Measurements from ENCODE around the gene GBP7.

The GBP7 gene

GRCh38 chr1:89179343-89179742, 3.5 kb upstream of the GBP7 start:
- no peaks in the 10 kb centered on the region for H3K79me1 ChIP-seq (replicated peaks; ENCODE audit: low read length, poor library complexity, severe bottlenecking)
- H3K4me2 ChIP-seq (ENCODE audit: low read length, poor library complexity, severe bottlenecking): no peak overlapping the region
- no peak overlapping the region for H3K27ac ChIP-seq (ENCODE audit: low read length, poor library complexity, severe bottlenecking)
- H2BK120ac ChIP-seq (ENCODE audit: low read depth, low read length): no peak overlapping the region
- no peak overlapping the region for H2BK15ac ChIP-seq (ENCODE audit: low read depth, poor library complexity, severe bottlenecking)
- no peaks in the 10 kb centered on the region for H3K27me3 ChIP-seq (ENCODE audit: control insufficient read depth in 1 of 2, insufficient read depth in 1 of 2, low read length in 2 of 2)
- no peak overlapping the region for H2BK5ac ChIP-seq (ENCODE audit: low read depth, low read length, poor library complexity, severe bottlenecking)
- H3K14ac ChIP-seq (ENCODE audit: low read length in 2 of 2): no peak overlapping the region
- no peak overlapping the region for H2AFZ ChIP-seq (ENCODE audit: low read depth, low read length)
- 86% methylated on average over 2 of the region's 2 CpGs for whole genome bisulfite sequencing
- no peak overlapping the region for H3K23ac ChIP-seq (ENCODE audit: low read length in 2 of 2)
- no peak overlapping the region for H2BK12ac ChIP-seq (ENCODE audit: low read length in 2 of 2)
- peaks cover 5% of the 10 kb centered on the region for H3K9me3 ChIP-seq (ENCODE audit: control insufficient read depth, low read length)
- H4K8ac ChIP-seq (ENCODE audit: low read length): no peak overlapping the region
- H2AK5ac ChIP-seq (ENCODE audit: low read length, severe bottlenecking): no peak overlapping the region
- H4K91ac ChIP-seq (ENCODE audit: low read length): no peak overlapping the region
- H3K9ac ChIP-seq (ENCODE audit: low read length): no peak overlapping the region
- H3K4ac ChIP-seq (ENCODE audit: low read depth in 1 of 2, low read length in 2 of 2): no peak overlapping the region
- no peak for DNase-seq
- no peaks in the 10 kb centered on the region for H3K4me1 ChIP-seq (ENCODE audit: control insufficient read depth, insufficient read depth, low read depth, low read length)
- no peaks in the 10 kb centered on the region for H3K36me3 ChIP-seq (ENCODE audit: control insufficient read depth in 1 of 2, insufficient read depth in 2 of 2, low read depth in 1 of 2, low read length in 2 of 2)
- no peak overlapping the region for H3K4me3 ChIP-seq (ENCODE audit: insufficient read depth in 1 of 2, low read depth in 1 of 2, low read length in 2 of 2)
- no peak overlapping the region for H3K18ac ChIP-seq (ENCODE audit: low read depth in 1 of 2, low read length in 2 of 2)

- Histone ChIP-seq H3K4ac (ENCODE audit: low read depth in 1 of 2, low read length in 2 of 2) (no peak overlapping the region), H3K4me2 (ENCODE audit: low read length, poor library complexity, severe bottlenecking) (no peak overlapping the region), H2BK5ac (ENCODE audit: low read depth, low read length, poor library complexity, severe bottlenecking) (no peak overlapping the region), H2AFZ (ENCODE audit: low read depth, low read length) (no peak overlapping the region), H2AK5ac (ENCODE audit: low read length, severe bottlenecking) (no peak overlapping the region), H3K4me3 (ENCODE audit: insufficient read depth in 1 of 2, low read depth in 1 of 2, low read length in 2 of 2) (no peak overlapping the region), H3K9ac (ENCODE audit: low read length) (no peak overlapping the region), H2BK120ac (ENCODE audit: low read depth, low read length) (no peak overlapping the region), H2BK12ac (ENCODE audit: low read length in 2 of 2) (no peak overlapping the region), H4K8ac (ENCODE audit: low read length) (no peak overlapping the region), H3K23ac (ENCODE audit: low read length in 2 of 2) (no peak overlapping the region), H3K27me3 (ENCODE audit: control insufficient read depth in 1 of 2, insufficient read depth in 1 of 2, low read length in 2 of 2) (no peaks in the 10 kb centered on the region), H4K91ac (ENCODE audit: low read length) (no peak overlapping the region), H3K36me3 (ENCODE audit: control insufficient read depth in 1 of 2, insufficient read depth in 2 of 2, low read depth in 1 of 2, low read length in 2 of 2) (no peaks in the 10 kb centered on the region), H3K4me1 (ENCODE audit: control insufficient read depth, insufficient read depth, low read depth, low read length) (no peaks in the 10 kb centered on the region), H3K18ac (ENCODE audit: low read depth in 1 of 2, low read length in 2 of 2) (no peak overlapping the region), H3K9me3 (ENCODE audit: control insufficient read depth, low read length) (no peaks in the 10 kb centered on the region), H2BK15ac (ENCODE audit: low read depth, poor library complexity, severe bottlenecking) (no peak overlapping the region), H3K27ac (ENCODE audit: low read length, poor library complexity, severe bottlenecking) (no peak overlapping the region), H3K79me1 (replicated peaks; ENCODE audit: low read length, poor library complexity, severe bottlenecking) (no peaks in the 10 kb centered on the region), H3K14ac (ENCODE audit: low read length in 2 of 2) (no peak overlapping the region)
- DNase-seq: no peak
- 95% methylated on average over 1 of the region's 2 CpGs for WGBS
Measured at GRCh38 chr1:89176971-89177370, 1.2 kb upstream of the GBP7 start.

GRCh38 chr1:89174491-89174890, 1.3 kb downstream of the GBP7 start:
- Histone ChIP-seq H3K27ac (ENCODE audit: low read length, poor library complexity, severe bottlenecking) (no peak overlapping the region), H2AK5ac (ENCODE audit: low read length, severe bottlenecking) (no peak overlapping the region), H2BK5ac (ENCODE audit: low read depth, low read length, poor library complexity, severe bottlenecking) (no peak overlapping the region), H3K23ac (ENCODE audit: low read length in 2 of 2) (no peak overlapping the region), H3K14ac (ENCODE audit: low read length in 2 of 2) (no peak overlapping the region), H4K91ac (ENCODE audit: low read length) (no peak overlapping the region), H3K4me1 (ENCODE audit: control insufficient read depth, insufficient read depth, low read depth, low read length) (no peaks in the 10 kb centered on the region), H3K36me3 (ENCODE audit: control insufficient read depth in 1 of 2, insufficient read depth in 2 of 2, low read depth in 1 of 2, low read length in 2 of 2) (no peaks in the 10 kb centered on the region), H2BK12ac (ENCODE audit: low read length in 2 of 2) (no peak overlapping the region), H2BK15ac (ENCODE audit: low read depth, poor library complexity, severe bottlenecking) (no peak overlapping the region), H3K4ac (ENCODE audit: low read depth in 1 of 2, low read length in 2 of 2) (no peak overlapping the region), H2AFZ (ENCODE audit: low read depth, low read length) (no peak overlapping the region), H3K4me3 (ENCODE audit: insufficient read depth in 1 of 2, low read depth in 1 of 2, low read length in 2 of 2) (no peak overlapping the region), H3K9ac (ENCODE audit: low read length) (no peak overlapping the region), H3K27me3 (ENCODE audit: control insufficient read depth in 1 of 2, insufficient read depth in 1 of 2, low read length in 2 of 2) (no peaks in the 10 kb centered on the region), H3K79me1 (replicated peaks; ENCODE audit: low read length, poor library complexity, severe bottlenecking) (no peaks in the 10 kb centered on the region), H2BK120ac (ENCODE audit: low read depth, low read length) (no peak overlapping the region), H3K9me3 (ENCODE audit: control insufficient read depth, low read length) (no peaks in the 10 kb centered on the region), H3K18ac (ENCODE audit: low read depth in 1 of 2, low read length in 2 of 2) (no peak overlapping the region), H4K8ac (ENCODE audit: low read length) (no peak overlapping the region), H3K4me2 (ENCODE audit: low read length, poor library complexity, severe bottlenecking) (no peak overlapping the region)
- WGBS: 80% methylated on average over 1 of the region's 3 CpGs
- no peak for DNase-seq

GRCh38 chr1:89172468-89173143, 3.2 kb downstream of the GBP7 start:
- Histone ChIP-seq H4K91ac (ENCODE audit: low read length) (no peak overlapping the region), H2BK15ac (ENCODE audit: low read depth, poor library complexity, severe bottlenecking) (no peak overlapping the region), H3K9ac (ENCODE audit: low read length) (no peak overlapping the region), H3K4me2 (ENCODE audit: low read length, poor library complexity, severe bottlenecking) (no peak overlapping the region), H2BK5ac (ENCODE audit: low read depth, low read length, poor library complexity, severe bottlenecking) (no peak overlapping the region), H3K4ac (ENCODE audit: low read depth in 1 of 2, low read length in 2 of 2) (no peak overlapping the region), H3K36me3 (ENCODE audit: control insufficient read depth in 1 of 2, insufficient read depth in 2 of 2, low read depth in 1 of 2, low read length in 2 of 2) (no peaks in the 10 kb centered on the region), H3K14ac (ENCODE audit: low read length in 2 of 2) (no peak overlapping the region), H2AFZ (ENCODE audit: low read depth, low read length) (no peak overlapping the region), H2BK120ac (ENCODE audit: low read depth, low read length) (no peak overlapping the region), H3K79me1 (replicated peaks; ENCODE audit: low read length, poor library complexity, severe bottlenecking) (no peaks in the 10 kb centered on the region), H3K4me3 (ENCODE audit: insufficient read depth in 1 of 2, low read depth in 1 of 2, low read length in 2 of 2) (no peak overlapping the region), H2BK12ac (ENCODE audit: low read length in 2 of 2) (no peak overlapping the region), H3K9me3 (ENCODE audit: control insufficient read depth, low read length) (no peaks in the 10 kb centered on the region), H3K27ac (ENCODE audit: low read length, poor library complexity, severe bottlenecking) (no peak overlapping the region), H3K4me1 (ENCODE audit: control insufficient read depth, insufficient read depth, low read depth, low read length) (no peaks in the 10 kb centered on the region), H3K18ac (ENCODE audit: low read depth in 1 of 2, low read length in 2 of 2) (no peak overlapping the region), H3K23ac (ENCODE audit: low read length in 2 of 2) (no peak overlapping the region), H2AK5ac (ENCODE audit: low read length, severe bottlenecking) (no peak overlapping the region), H3K27me3 (ENCODE audit: control insufficient read depth in 1 of 2, insufficient read depth in 1 of 2, low read length in 2 of 2) (no peaks in the 10 kb centered on the region), H4K8ac (ENCODE audit: low read length) (no peak overlapping the region)
- 73% methylated on average over 3 of the region's 4 CpGs for WGBS
- DNase-seq: no peak
